IMR-90 (cell line): ENCODE results near the gene GCK. TPM values are rescaled to one million over a fixed set of nuclear protein-coding genes. Genes with fewer than 3 reads are reported as not detected.

Source experiments
- ATAC-seq: fragments of 200-7000 bp; cut with Tn5 transposase; 2 replicates; pipeline ENCODE4 v1.9.1; 2020; ENCODE audit warnings: low read depth, mild to moderate bottlenecking, moderate library complexity
- BruUV-seq: library from RNA; stranded (reverse); fragments of 400-500 nt; replicated peaks from 2 replicates; lab custom pipeline; 2021; lab: Mats Ljungman, UMichigan
- CTCF ChIA-PET: fragments of 300-600 bp; formaldehyde crosslinking; extraction: SDS; loops from one replicate; lab custom pipeline; 2021; ENCODE audit warnings: antibody characterized with exemption; lab: Yijun Ruan, JAX
- POLR2A ChIA-PET: fragments of 300-600 bp; sonication (Branson Sonifier 250); formaldehyde crosslinking; loops from one replicate; lab custom pipeline; 2022; ENCODE audit warnings: antibody characterized with exemption; ENCODE audit not compliant: unreplicated experiment; lab: Charles Lee
- DNase-seq: peaks from one replicate; pipeline ENCODE4 v3.0.0; 2013
- H2AFZ ChIP-seq: replicated peaks from 2 replicates; pipeline ENCODE3; 2013; ENCODE audit warnings: low read length, mild to moderate bottlenecking; ENCODE audit not compliant: poor library complexity
- H2AK5ac ChIP-seq: 2 replicates; pipeline ENCODE4 v1.6.1; 2013; ENCODE audit warnings: low read depth, low read length, inconsistent platforms
- H2AK9ac ChIP-seq: replicated peaks from 2 replicates; pipeline ENCODE3; 2013; ENCODE audit warnings: mild to moderate bottlenecking, low read depth, low read length, moderate library complexity; ENCODE audit not compliant: poor library complexity
- H2BK120ac ChIP-seq: 2 replicates; pipeline ENCODE4 v1.6.1; 2013; ENCODE audit warnings: low read depth, low read length, inconsistent platforms
- H2BK15ac ChIP-seq: 3 replicates; pipeline ENCODE4 v1.6.1; 2013; ENCODE audit warnings: low read depth, low read length, inconsistent platforms
- H2BK20ac ChIP-seq: 2 replicates; pipeline ENCODE4 v1.6.1; 2013; ENCODE audit warnings: low read depth, mild to moderate bottlenecking, inconsistent platforms, low read length, moderate library complexity
- H2BK5ac ChIP-seq: 2 replicates; pipeline ENCODE4 v1.6.1; 2013; ENCODE audit warnings: mild to moderate bottlenecking, low read depth, low read length, inconsistent platforms; ENCODE audit not compliant: poor library complexity, severe bottlenecking
- H3K14ac ChIP-seq: replicated peaks from 2 replicates; pipeline ENCODE4 v1.6.1; 2013; ENCODE audit warnings: low read depth, low read length, inconsistent platforms
- H3K18ac ChIP-seq: 2 replicates; pipeline ENCODE4 v1.6.1; 2013; ENCODE audit warnings: low read depth, low read length, control low read depth
- H3K23ac ChIP-seq: 2 replicates; pipeline ENCODE4 v1.6.1; 2013; ENCODE audit warnings: low read depth, low read length, inconsistent platforms
- H3K27ac ChIP-seq: 2 replicates; pipeline ENCODE4 v1.5.1; 2013; ENCODE audit warnings: mild to moderate bottlenecking, control low read depth, low read length; ENCODE audit not compliant: insufficient read depth
- H3K27me3 ChIP-seq: 2 replicates; pipeline ENCODE4 v1.6.1; 2013; ENCODE audit warnings: low read length; ENCODE audit not compliant: control insufficient read depth, insufficient read depth
- H3K36me3 ChIP-seq: 2 replicates; pipeline ENCODE4 v1.6.1; 2013; ENCODE audit warnings: low read length, mixed read lengths; ENCODE audit not compliant: control insufficient read depth, insufficient read depth
- H3K4ac ChIP-seq: 2 replicates; pipeline ENCODE4 v1.6.1; 2013; ENCODE audit warnings: low read depth, low read length, inconsistent platforms
- H3K4me1 ChIP-seq: 2 replicates; pipeline ENCODE4 v1.6.1; 2013; ENCODE audit warnings: low read length, mixed read lengths; ENCODE audit not compliant: control insufficient read depth, insufficient read depth
- H3K4me2 ChIP-seq: 2 replicates; pipeline ENCODE4 v1.6.1; 2013; ENCODE audit warnings: low read depth, mild to moderate bottlenecking, control low read depth, low read length, moderate library complexity
- H3K4me3 ChIP-seq: 2 replicates; pipeline ENCODE4 v1.5.1; 2013; ENCODE audit warnings: low read depth, mild to moderate bottlenecking, control low read depth, low read length, moderate library complexity; ENCODE audit not compliant: insufficient read depth
- H3K56ac ChIP-seq: 2 replicates; pipeline ENCODE4 v1.6.1; 2013; ENCODE audit warnings: low read length, inconsistent platforms; ENCODE audit not compliant: insufficient read depth; ENCODE audit errors: extremely low read depth
- H3K79me1 ChIP-seq, 2 experiments: 2 replicates each; pipeline ENCODE4 v1.6.1; 2013; ENCODE audit warnings: low read length in 2 of 2, inconsistent platforms in 1 of 2, low read depth in 1 of 2
- H3K9ac ChIP-seq: 2 replicates; pipeline ENCODE4 v1.6.1; 2013; ENCODE audit warnings: low read depth, low read length, control low read depth
- H3K9me1 ChIP-seq: 2 replicates; pipeline ENCODE4 v1.6.1; 2013; ENCODE audit warnings: low read length, inconsistent platforms; ENCODE audit not compliant: insufficient read depth
- H3K9me3 ChIP-seq: 2 replicates; pipeline ENCODE4 v1.6.1; 2013; ENCODE audit warnings: low read length; ENCODE audit not compliant: control insufficient read depth, insufficient read depth
- H4K20me1 ChIP-seq: 2 replicates; pipeline ENCODE4 v1.6.1; 2013; ENCODE audit warnings: low read length, inconsistent platforms; ENCODE audit not compliant: insufficient read depth
- H4K5ac ChIP-seq: 2 replicates; pipeline ENCODE4 v1.6.1; 2013; ENCODE audit warnings: mild to moderate bottlenecking, low read depth, low read length, control low read depth
- H4K8ac ChIP-seq, 2 experiments: 2 replicates each; pipeline ENCODE4 v1.6.1; 2013; ENCODE audit warnings: low read depth in 2 of 2, low read length in 2 of 2, control low read depth in 1 of 2, inconsistent platforms in 1 of 2
- H4K91ac ChIP-seq: 2 replicates; pipeline ENCODE4 v1.6.1; 2013; ENCODE audit warnings: low read depth, low read length, inconsistent platforms; ENCODE audit not compliant: insufficient read depth
- BHLHE40 ChIP-seq: fragments of 150-350 bp; IDR thresholded peaks from 2 replicates; pipeline ENCODE4 v1.6.1; 2016; ENCODE audit warnings: mild to moderate bottlenecking, low read depth, low read length
- FOS ChIP-seq: fragments of 150-350 bp; IDR thresholded peaks from 2 replicates; pipeline ENCODE4 v1.6.1; 2016; ENCODE audit warnings: low read depth, low read length
- MAFK ChIP-seq: IDR thresholded peaks from 2 replicates; pipeline ENCODE4 v1.6.1; 2012; ENCODE audit warnings: low read depth, low read length, improper control_type of control experiment
- MAZ ChIP-seq: IDR thresholded peaks from 2 replicates; pipeline ENCODE4 v1.6.1; 2012; ENCODE audit warnings: low read depth, mild to moderate bottlenecking, low read length, improper control_type of control experiment, moderate library complexity, borderline replicate concordance
- MXI1 ChIP-seq: IDR thresholded peaks from 2 replicates; pipeline ENCODE4 v1.6.1; 2012; ENCODE audit warnings: low read depth, mild to moderate bottlenecking, low read length, moderate library complexity, borderline replicate concordance
- NFE2L2 ChIP-seq: fragments of 150-350 bp; IDR thresholded peaks from 2 replicates; pipeline ENCODE4 v1.6.1; 2016; ENCODE audit warnings: low read depth, mild to moderate bottlenecking, low read length
- POLR2A ChIP-seq: IDR thresholded peaks from 2 replicates; pipeline ENCODE4 v1.6.1; 2012; ENCODE audit warnings: mild to moderate bottlenecking, low read depth, low read length
- RAD21 ChIP-seq: IDR thresholded peaks from 2 replicates; pipeline ENCODE4 v1.6.1; 2012; ENCODE audit warnings: low read length, improper control_type of control experiment
- RCOR1 ChIP-seq: IDR thresholded peaks from 2 replicates; pipeline ENCODE4 v1.6.1; 2012; ENCODE audit warnings: mild to moderate bottlenecking, low read length, improper control_type of control experiment; ENCODE audit not compliant: insufficient replicate concordance
- dilution Hi-C: fragments of 300-500 bp; cut with HindIII; formaldehyde crosslinking; loops from one replicate; pipeline ENCODE4 v1.14.3; 2018; ENCODE audit warnings: low sequenced_read_pairs; ENCODE audit not compliant: unreplicated experiment
- in situ Hi-C: fragments of 300-500 bp; cut with MboI; formaldehyde crosslinking; loops from 3 replicates; pipeline ENCODE4 v1.14.3; 2019; ENCODE audit warnings: low sequenced_read_pairs, inconsistent platforms, mixed read lengths
- intact Hi-C: fragments of 100-400 bp; cut with micrococcal nuclease; formaldehyde crosslinking; loops from 2 replicates; pipeline ENCODE4 v1.10.0; 2022
- polyA plus RNA-seq, 3 experiments: library from polyadenylated mRNA; depleted of rRNA; stranded (reverse); fragments of >200 nt; gene quantifications; 2 replicates each; pipeline ENCODE4 v1.2.3, GENCODE V29; 2012; ENCODE audit warnings: low replicate concordance in 1 of 3
- total RNA-seq: library from RNA; depleted of rRNA; stranded (reverse); fragments of >200 nt; gene quantifications from 2 replicates; pipeline ENCODE4 v1.2.3, GENCODE V29; 2012
- TF ChIP-seq, protein P1 (sequence below): conservative IDR thresholded peaks from 2 replicates; pipeline ENCODE4 v1.5.1; 2012; ENCODE audit warnings: mild to moderate bottlenecking, low read depth, low read length, improper control_type of control experiment
- TF ChIP-seq, protein P2 (sequence below): fragments of 150-350 bp; IDR thresholded peaks from 2 replicates; pipeline ENCODE4 v1.6.1; 2017; ENCODE audit warnings: mild to moderate bottlenecking, antibody characterized with exemption, low read length, low read depth

The GCK gene
- total and polyA plus RNA-seq, 2 of the 4 experiments (the other 2 are of a cell fraction): 0.14 to 0.18 TPM

DNA sequence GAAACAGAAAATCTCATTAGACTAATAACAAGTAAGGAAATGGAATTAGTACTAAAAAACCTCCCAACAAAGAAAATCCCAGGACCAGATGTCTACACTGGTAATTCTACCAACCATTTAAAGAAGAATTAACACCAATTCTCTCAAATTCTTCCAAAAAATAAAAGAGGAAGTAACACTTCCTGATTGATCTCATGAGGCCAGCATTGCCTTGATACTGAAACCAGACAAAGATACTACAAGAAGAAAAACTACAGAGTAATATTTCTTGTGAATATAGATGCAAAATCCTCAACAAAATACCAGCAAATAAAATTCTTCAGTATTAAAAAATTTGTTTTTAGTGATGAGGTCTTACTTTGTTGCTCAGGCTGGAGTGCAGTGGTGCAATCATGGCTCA is 21.3 kb downstream of the GCK start:
- Histone ChIP-seq H2BK120ac (no peak overlapping the region), H3K36me3 (no peaks in the 10 kb centered on the region), H3K4me1 (peaks cover 2% of the 10 kb centered on the region), H3K14ac (no peak overlapping the region), H3K4me3 (no peak overlapping the region), H2BK20ac (no peak overlapping the region), H2BK15ac (no peak overlapping the region), H4K20me1 (no peaks in the 10 kb centered on the region), H3K27me3 (peaks cover 11% of the 10 kb centered on the region), H3K56ac (no peak overlapping the region), H2AK5ac (no peak overlapping the region), H4K8ac (no peak overlapping the region), H4K91ac (no peak overlapping the region), H3K23ac (no peak overlapping the region), H3K4me2 (no peak overlapping the region), H4K5ac (no peak overlapping the region), H3K9ac (no peak overlapping the region), H3K9me3 (0 out of 2 replicates have a peak, but pooled peaks cover 1% of the 10 kb centered on the region), H2AK9ac (no peak overlapping the region), H3K9me1 (peaks cover 4% of the 10 kb centered on the region; the same call in 1 of the 2 replicates), H3K4ac (no peak overlapping the region), H3K18ac (no peak overlapping the region), H3K79me1 (no peaks in the 10 kb centered on the region), H2AFZ (no peak overlapping the region), H3K27ac (no peak overlapping the region), H2BK5ac (no peak overlapping the region)
- DNase-seq (no peak), ATAC-seq (no peak)
- dilution Hi-C loops (no loop called here), in situ Hi-C loops (no loop called here), intact Hi-C loops (no loop called here)
- no peak for TF ChIP-seq FOS
- TF ChIP-seq NFE2L2: no peak
- TF ChIP-seq MAZ: no peak
- no peak for TF ChIP-seq POLR2A
- no peak for TF ChIP-seq BHLHE40
- TF ChIP-seq MXI1: no peak
- TF ChIP-seq MAFK: no peak
- no peak for TF ChIP-seq RAD21
- TF ChIP-seq RCOR1: no peak
- TF ChIP-seq, protein P1, sequence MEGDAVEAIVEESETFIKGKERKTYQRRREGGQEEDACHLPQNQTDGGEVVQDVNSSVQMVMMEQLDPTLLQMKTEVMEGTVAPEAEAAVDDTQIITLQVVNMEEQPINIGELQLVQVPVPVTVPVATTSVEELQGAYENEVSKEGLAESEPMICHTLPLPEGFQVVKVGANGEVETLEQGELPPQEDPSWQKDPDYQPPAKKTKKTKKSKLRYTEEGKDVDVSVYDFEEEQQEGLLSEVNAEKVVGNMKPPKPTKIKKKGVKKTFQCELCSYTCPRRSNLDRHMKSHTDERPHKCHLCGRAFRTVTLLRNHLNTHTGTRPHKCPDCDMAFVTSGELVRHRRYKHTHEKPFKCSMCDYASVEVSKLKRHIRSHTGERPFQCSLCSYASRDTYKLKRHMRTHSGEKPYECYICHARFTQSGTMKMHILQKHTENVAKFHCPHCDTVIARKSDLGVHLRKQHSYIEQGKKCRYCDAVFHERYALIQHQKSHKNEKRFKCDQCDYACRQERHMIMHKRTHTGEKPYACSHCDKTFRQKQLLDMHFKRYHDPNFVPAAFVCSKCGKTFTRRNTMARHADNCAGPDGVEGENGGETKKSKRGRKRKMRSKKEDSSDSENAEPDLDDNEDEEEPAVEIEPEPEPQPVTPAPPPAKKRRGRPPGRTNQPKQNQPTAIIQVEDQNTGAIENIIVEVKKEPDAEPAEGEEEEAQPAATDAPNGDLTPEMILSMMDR: no peak
- TF ChIP-seq, protein P2, sequence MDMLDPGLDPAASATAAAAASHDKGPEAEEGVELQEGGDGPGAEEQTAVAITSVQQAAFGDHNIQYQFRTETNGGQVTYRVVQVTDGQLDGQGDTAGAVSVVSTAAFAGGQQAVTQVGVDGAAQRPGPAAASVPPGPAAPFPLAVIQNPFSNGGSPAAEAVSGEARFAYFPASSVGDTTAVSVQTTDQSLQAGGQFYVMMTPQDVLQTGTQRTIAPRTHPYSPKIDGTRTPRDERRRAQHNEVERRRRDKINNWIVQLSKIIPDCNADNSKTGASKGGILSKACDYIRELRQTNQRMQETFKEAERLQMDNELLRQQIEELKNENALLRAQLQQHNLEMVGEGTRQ: no peak
- POLR2A ChIA-PET: no interaction called here
- BruUV-seq: no TSS peak
- CTCF ChIA-PET: no interaction called here
